Kidney (tissue), 14 donors: ENCODE measurements around the gene TRPM3. TPM values are rescaled to one million over a fixed set of nuclear protein-coding genes. Genes with fewer than 3 reads are reported as not detected.

Source experiments
- DNase-seq, 5 donors: peaks; one replicate each; pipeline ENCODE4 v3.0.0-alpha.2; 2013 to 2020
- FAIRE-seq: peaks from 2 replicates; lab custom pipeline; 2012; peaks lifted over from hg19 to GRCh38; lab: Jason Lieb, UNC
- H3K27ac ChIP-seq, 2 donors: one replicate each; pipeline ENCODE4 v1.7.0; 2013; ENCODE audit warnings: low read depth in 2 of 2, low read length in 2 of 2, inconsistent platforms in 1 of 2
- H3K27me3 ChIP-seq: one replicate; pipeline ENCODE4 v1.7.1; 2013; ENCODE audit warnings: low read length, inconsistent platforms; ENCODE audit not compliant: control insufficient read depth, insufficient read depth
- H3K36me3 ChIP-seq, 3 donors: one replicate each; pipeline versions ENCODE4 v1.7.0 to v1.7.1; 2013; ENCODE audit warnings: low read length in 3 of 3, control low read depth in 1 of 3, inconsistent platforms in 1 of 3; ENCODE audit not compliant: insufficient read depth in 3 of 3, control insufficient read depth in 2 of 3
- H3K4me1 ChIP-seq, 3 donors: one replicate each; pipeline versions ENCODE4 v1.7.0 to v1.7.1; 2013; ENCODE audit warnings: low read length in 3 of 3, inconsistent platforms in 1 of 3, low read depth in 1 of 3; ENCODE audit not compliant: control insufficient read depth in 2 of 3, insufficient read depth in 2 of 3
- H3K4me3 ChIP-seq, 3 donors: one replicate each; pipeline versions ENCODE4 v1.7.0 to v1.8.1; 2013; ENCODE audit warnings: low read length in 3 of 3, control low read depth in 1 of 3, inconsistent platforms in 1 of 3
- H3K9ac ChIP-seq, 3 donors: one replicate each; pipeline versions ENCODE4 v1.7.0 to v1.7.1; 2013; ENCODE audit warnings: low read length in 3 of 3, control low read depth in 1 of 3, inconsistent platforms in 1 of 3
- H3K9me3 ChIP-seq, 3 donors: one replicate each; pipeline versions ENCODE4 v1.7.0 to v1.7.1; 2013; ENCODE audit warnings: low read length in 3 of 3, control low read depth in 1 of 3, inconsistent platforms in 1 of 3; ENCODE audit not compliant: control insufficient read depth in 2 of 3, insufficient read depth in 1 of 3
- CTCF ChIP-seq: IDR thresholded peaks from 3 replicates; pipeline ENCODE4 v1.5.1; 2012; ENCODE audit warnings: mild to moderate bottlenecking, moderate library complexity, borderline replicate concordance; ENCODE audit not compliant: insufficient read depth; ENCODE audit errors: extremely low read depth
- intact Hi-C: fragments of 100-400 bp; cut with DNase I; formaldehyde crosslinking; loops from one replicate; pipeline ENCODE4 v1.11.1; 2022
- polyA plus RNA-seq: library from polyadenylated mRNA; stranded (reverse); fragments of 350-450 nt; fragmentation: Illumina TruSeq; extraction: RNeasy Lipid Tissue Mini Kit (QIAGEN cat#74804); gene quantifications from one replicate; pipeline ENCODE4 v1.2.3, GENCODE V29; 2014; ENCODE audit warnings: low read depth, low replicate concordance; ENCODE audit not compliant: insufficient read depth
- total RNA-seq: library from RNA; stranded (reverse); fragmentation: NEBNext Ultra II Directional; extraction: Animal tissue kit (Norgen Biotek cat#: 25700); gene quantifications from one replicate; pipeline ENCODE4 v1.2.1, GENCODE V29; 2021
- donor health status: control.
- donor health status: control.
- donor health status: control.
- donor health status: control.
- donor health status: control.
- donor health status: DM: yes; HTN: yes; CAD: no.
- donor health status: Normal renal cell carcinoma (clear cell type).

Gene TRPM3
- total and polyA plus RNA-seq, 2 donors from 2014 or later: 8.8 to 11.4 TPM

GRCh38 chr9:71144495-71144894, 23.1 kb upstream of the TRPM3 start:
- no peaks in the 10 kb centered on the region for H3K4me1 ChIP-seq
- no peaks in the 10 kb centered on the region for H3K27me3 ChIP-seq
- H3K9ac ChIP-seq: no peak overlapping the region
- DNase-seq: no peak
- TF ChIP-seq CTCF: no peak
- FAIRE-seq: no peak
- H3K4me3 ChIP-seq: no peak overlapping the region
- no peak overlapping the region for H3K27ac ChIP-seq
- intact Hi-C loops: no loop called here
- peaks cover 0 to 3% (median 0%) of the 10 kb centered on the region in 3 donors for H3K9me3 ChIP-seq
- H3K36me3 ChIP-seq: no peaks in the 10 kb centered on the region

- no peak for TF ChIP-seq CTCF
- Histone ChIP-seq H3K27me3 (no peaks in the 10 kb centered on the region), H3K4me3 (no peak overlapping the region), H3K9me3 (no peaks in the 10 kb centered on the region), H3K36me3 (no peaks in the 10 kb centered on the region), H3K4me1 (no peaks in the 10 kb centered on the region), H3K9ac (no peak overlapping the region), H3K27ac (no peak overlapping the region)
- intact Hi-C loops: no loop called here
- FAIRE-seq (no peak), DNase-seq (no peak)
These were observed 15.3 kb upstream of the TRPM3 start for GRCh38 chr9:71136696-71137095.

- no peak for FAIRE-seq
- Histone ChIP-seq H3K4me3 (no peak overlapping the region), H3K36me3 (no peaks in the 10 kb centered on the region), H3K9me3 (no peaks in the 10 kb centered on the region), H3K4me1 (no peaks in the 10 kb centered on the region), H3K27ac (no peak overlapping the region), H3K9ac (no peak overlapping the region), H3K27me3 (no peaks in the 10 kb centered on the region)
- no peak for TF ChIP-seq CTCF
- intact Hi-C loops: no loop called here
- no peak for DNase-seq
These were observed 9.7 kb upstream of the TRPM3 start for GRCh38 chr9:71131145-71131544.

- FAIRE-seq (no peak), DNase-seq (no peak)
- TF ChIP-seq CTCF: no peak
- intact Hi-C loops: no loop called here
- no peak overlapping the region for H3K4me3 ChIP-seq
- no peaks in the 10 kb centered on the region for H3K9me3 ChIP-seq
- no peaks in the 10 kb centered on the region for H3K4me1 ChIP-seq
- no peak overlapping the region for H3K9ac ChIP-seq
- H3K27ac ChIP-seq: no peak overlapping the region
- H3K27me3 ChIP-seq: no peaks in the 10 kb centered on the region
- H3K36me3 ChIP-seq: no peaks in the 10 kb centered on the region
These were observed 9.1 kb upstream of the TRPM3 start for GRCh38 chr9:71130521-71130920.
